Fibroblast of lung (primary cell): ENCODE results near the gene TUBGCP3. TPM values are rescaled to one million over a fixed set of nuclear protein-coding genes. Genes with fewer than 3 reads are reported as not detected.

Experiments
- DNase-seq, 2 donors: peaks; one replicate each; pipeline versions ENCODE4 v3.0.0 to v3.0.0-alpha.2; 2010; ENCODE audit warnings: low read depth in 2 of 2
- H2AFZ ChIP-seq: 2 replicates; pipeline ENCODE4 v1.5.1; 2012; ENCODE audit warnings: low read length, control low read depth, inconsistent platforms
- H3K27ac ChIP-seq: 2 replicates; pipeline ENCODE4 v1.5.1; 2011; ENCODE audit warnings: low read length, control low read depth; ENCODE audit not compliant: insufficient read depth
- H3K27me3 ChIP-seq: 2 replicates; pipeline ENCODE4 v1.5.1; 2011; ENCODE audit warnings: mild to moderate bottlenecking, low read length; ENCODE audit not compliant: control insufficient read depth, insufficient read depth
- H3K36me3 ChIP-seq: 2 replicates; pipeline ENCODE4 v1.5.1; 2011; ENCODE audit warnings: low read length; ENCODE audit not compliant: control insufficient read depth, insufficient read depth
- H3K4me1 ChIP-seq: 2 replicates; pipeline ENCODE4 v1.5.1; 2011; ENCODE audit warnings: low read length; ENCODE audit not compliant: control insufficient read depth, insufficient read depth; ENCODE audit errors: extremely low read depth
- H3K4me2 ChIP-seq: 2 replicates; pipeline ENCODE4 v1.5.1; 2011; ENCODE audit warnings: low read length, control low read depth; ENCODE audit not compliant: insufficient read depth; ENCODE audit errors: extremely low read depth
- H3K4me3 ChIP-seq, 4 experiments: fragments of 200-600 bp in 1 of 4; sonication (generic) in 1 of 4; replicated peaks in 1 of 4; 2 replicates each; pipeline ENCODE4 v1.5.1; 2011 to 2016; ENCODE audit warnings: low read length in 4 of 4, low read depth in 3 of 4, mild to moderate bottlenecking in 3 of 4, control low read depth in 2 of 4, inconsistent platforms in 1 of 4, mixed read lengths in 1 of 4; ENCODE audit not compliant: insufficient read depth in 1 of 4; ENCODE audit errors: control extremely low read depth in 1 of 4
- H3K79me2 ChIP-seq: 2 replicates; pipeline ENCODE4 v1.5.1; 2012; ENCODE audit warnings: mild to moderate bottlenecking, low read length, inconsistent platforms; ENCODE audit not compliant: control insufficient read depth, insufficient read depth
- H3K9ac ChIP-seq: 2 replicates; pipeline ENCODE4 v1.5.1; 2011; ENCODE audit warnings: mild to moderate bottlenecking, low read length, control low read depth; ENCODE audit not compliant: insufficient read depth
- H3K9me3 ChIP-seq: 2 replicates; pipeline ENCODE4 v1.5.1; 2012; ENCODE audit warnings: low read depth, low read length; ENCODE audit not compliant: control insufficient read depth, insufficient read depth
- H4K20me1 ChIP-seq: 2 replicates; pipeline ENCODE4 v1.5.1; 2011; ENCODE audit warnings: low read length; ENCODE audit not compliant: control insufficient read depth, insufficient read depth; ENCODE audit errors: extremely low read depth
- CTCF ChIP-seq, 2 donors: IDR thresholded peaks in 1 of 2; conservative IDR thresholded peaks in 1 of 2; 1 replicate in 1 of 2; 2 replicates in 1 of 2; pipeline ENCODE4 v1.5.1; 2011 to 2012; ENCODE audit warnings: low read length in 2 of 2, control low read depth in 1 of 2, inconsistent platforms in 1 of 2, low read depth in 1 of 2, mild to moderate bottlenecking in 1 of 2
- EZH2 ChIP-seq: IDR thresholded peaks from 2 replicates; pipeline ENCODE4 v1.5.1; 2012; ENCODE audit warnings: low read length, control low read depth, mild to moderate bottlenecking; ENCODE audit errors: missing control alignments
- polyA plus RNA-seq, 2 donors: library from polyadenylated mRNA; depleted of rRNA in 1 of 2; stranded (reverse) in 1 of 2; unstranded in 1 of 2; fragments of >200 nt; gene quantifications; 2 replicates each; pipeline ENCODE4 v1.2.1, GENCODE V29; 2011 to 2012; ENCODE audit warnings: missing spikeins in 1 of 2
- total RNA-seq: library from RNA; depleted of rRNA; stranded (reverse); fragments of >200 nt; gene quantifications from 2 replicates; pipeline ENCODE4 v1.2.1, GENCODE V29; 2014

Gene TUBGCP3
- total and polyA plus RNA-seq, 2 donors (not counting 1 experiment from before 2014, with no cell fraction given) = 14.5 to 17.2 TPM

- H3K9me3 ChIP-seq = no peaks in the 10 kb centered on the region
- no peak overlapping the region for H2AFZ ChIP-seq
- H3K4me2 ChIP-seq = no peak overlapping the region
- TF ChIP-seq CTCF (conservative IDR thresholded peaks at IDR 0.05 in 1 of 2, IDR thresholded peaks at IDR 0.05 in 1 of 2; ENCODE audit: low read depth in 1 of 2, low read length in 2 of 2) = no peak
- no peak for TF ChIP-seq EZH2
- H3K36me3 ChIP-seq = peaks cover 12% of the 10 kb centered on the region
- H3K27me3 ChIP-seq = no peaks in the 10 kb centered on the region
- H3K4me1 ChIP-seq = no peaks in the 10 kb centered on the region
- no peaks in the 10 kb centered on the region for H4K20me1 ChIP-seq
- H3K4me3 ChIP-seq = no peak overlapping the region
- no peak for DNase-seq
- no peak overlapping the region for H3K27ac ChIP-seq
- H3K9ac ChIP-seq = no peak overlapping the region
- H3K79me2 ChIP-seq = no peaks in the 10 kb centered on the region
These were observed 68.4 kb downstream of the TUBGCP3 start for GRCh38 chr13:112519517-112520060.

GRCh38 chr13:112516218-112516617 lies 71.7 kb downstream of the TUBGCP3 start:
- Histone ChIP-seq H3K4me1 (no peaks in the 10 kb centered on the region), H3K4me2 (no peak overlapping the region), H3K79me2 (no peaks in the 10 kb centered on the region), H2AFZ (no peak overlapping the region), H3K27me3 (no peaks in the 10 kb centered on the region), H3K36me3 (peaks cover 7% of the 10 kb centered on the region), H4K20me1 (no peaks in the 10 kb centered on the region), H3K9ac (no peak overlapping the region), H3K27ac (no peak overlapping the region), H3K9me3 (no peaks in the 10 kb centered on the region), H3K4me3 (no peak overlapping the region)
- no peak for DNase-seq
- TF ChIP-seq EZH2 = no peak

- no peak overlapping the region for H3K27ac ChIP-seq
- H3K27me3 ChIP-seq = no peaks in the 10 kb centered on the region
- no peak overlapping the region for H3K4me2 ChIP-seq
- no peaks in the 10 kb centered on the region for H3K9me3 ChIP-seq
- peaks cover 5% of the 10 kb centered on the region for H3K36me3 ChIP-seq
- no peak overlapping the region for H2AFZ ChIP-seq
- no peak overlapping the region for H3K9ac ChIP-seq
- no peak overlapping the region for H3K4me3 ChIP-seq
- no peaks in the 10 kb centered on the region for H4K20me1 ChIP-seq
- H3K79me2 ChIP-seq = no peaks in the 10 kb centered on the region
- no peaks in the 10 kb centered on the region for H3K4me1 ChIP-seq
- no peak for DNase-seq
- TF ChIP-seq EZH2 = no peak
- no peak for TF ChIP-seq CTCF (conservative IDR thresholded peaks at IDR 0.05 in 1 of 2, IDR thresholded peaks at IDR 0.05 in 1 of 2; ENCODE audit: low read depth in 1 of 2, low read length in 2 of 2)
These were observed 74.2 kb downstream of the TUBGCP3 start for GRCh38 chr13:112513761-112514160.
